Measurements from ENCODE around the gene MUSK. TPM values are rescaled to one million over a fixed set of nuclear protein-coding genes. Genes with fewer than 3 reads are reported as not detected.

Gene MUSK
- total RNA-seq, 1 donor from 2014 or later: under 0.01 TPM

Other genes starting within 250 kb of the MUSK start
- 0.20 and 0.46 TPM in 2 replicates for gene SVEP1, start 89.0 kb upstream of the MUSK start, total RNA-seq

All from pulmonary artery endothelial cell (primary cell).